HG02763 (cell line): ENCODE data around the gene ODAD3.
"Not testable (repeated sequence)": the region's sequence is repeated elsewhere in the genome, so short reads cannot be mapped to it uniquely, and the experiment has no call there.

ENCODE experiments used
- ATAC-seq: cut with Tn5 transposase; IDR thresholded peaks from one replicate; pipeline ENCODE4 v1.9.1; 2021; ENCODE audit warnings: mild to moderate bottlenecking, moderate library complexity; ENCODE audit not compliant: unreplicated experiment

Gene ODAD3

GRCh38 chr19:11445141-11445540, 10.2 kb upstream of the ODAD3 start:
- ATAC-seq: no peak

GRCh38 chr19:11444059-11444458, 9.1 kb upstream of the ODAD3 start:
- no peak for ATAC-seq

DNA sequence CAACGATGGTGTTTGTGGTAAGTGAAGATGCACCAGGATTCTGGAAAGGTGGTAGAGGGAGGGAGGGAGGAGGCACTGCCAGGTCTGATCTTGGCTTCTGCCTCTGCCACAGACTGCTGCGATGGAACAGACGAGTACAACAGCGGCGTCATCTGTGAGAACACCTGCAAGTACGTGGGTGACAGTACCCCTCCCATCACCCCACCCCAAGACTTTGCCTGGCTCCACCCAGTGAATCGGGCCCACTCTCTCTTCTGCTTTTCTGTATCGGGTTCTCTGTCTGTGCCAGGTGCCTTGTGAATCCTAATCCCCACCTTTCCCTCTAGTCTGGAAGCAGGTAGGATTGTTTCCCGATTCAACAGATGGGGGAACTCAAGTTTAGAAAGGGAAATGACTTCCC, 3.0 kb upstream of the ODAD3 start:
- no peak for ATAC-seq

DNA sequence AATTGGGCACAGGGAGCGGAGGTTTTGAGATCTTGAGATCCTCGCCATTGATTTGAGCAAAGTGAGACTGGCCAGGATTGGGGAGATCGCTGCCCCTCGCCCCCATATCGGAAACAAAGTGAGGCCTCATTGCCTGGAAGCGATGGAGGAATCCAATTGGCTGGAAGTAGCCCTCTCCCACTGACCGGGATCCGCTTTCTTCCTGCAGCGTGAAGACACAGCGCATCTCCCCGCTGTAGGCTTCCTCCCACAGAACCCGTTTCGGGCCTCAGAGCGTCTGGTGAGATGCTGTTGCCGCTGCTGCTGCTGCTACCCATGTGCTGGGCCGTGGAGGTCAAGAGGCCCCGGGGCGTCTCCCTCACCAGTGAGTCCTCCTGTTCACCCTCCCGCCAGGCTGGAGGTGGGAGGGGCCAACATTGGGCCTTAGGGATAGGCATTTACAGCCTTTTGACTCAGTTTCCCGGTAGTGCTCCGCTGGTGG, 952 bp upstream of the ODAD3 start:
- ATAC-seq: no peak

DNA sequence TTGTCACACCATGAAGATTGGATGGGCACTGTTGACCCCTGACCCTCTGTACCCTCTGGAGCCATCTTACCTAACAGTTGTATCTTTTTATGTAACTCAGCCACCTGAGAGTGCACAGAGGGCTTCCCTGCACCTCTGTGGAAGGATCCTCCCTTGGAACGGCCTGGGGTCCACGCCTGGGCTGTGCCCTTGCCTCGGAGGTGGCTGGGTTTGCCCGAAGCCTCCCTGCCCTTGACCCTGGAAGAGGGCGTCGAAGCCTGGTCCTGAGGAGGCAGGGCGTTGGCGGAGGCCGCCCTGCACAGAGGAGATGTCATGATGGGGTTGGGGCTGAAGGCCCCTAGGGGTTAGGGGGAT, 241 bp downstream of the ODAD3 start:
- peak; percentile 7 for ATAC-seq

GRCh38 chr19:11433526-11433925, 1.4 kb downstream of the ODAD3 start:
- not testable (repeated sequence) for ATAC-seq

DNA sequence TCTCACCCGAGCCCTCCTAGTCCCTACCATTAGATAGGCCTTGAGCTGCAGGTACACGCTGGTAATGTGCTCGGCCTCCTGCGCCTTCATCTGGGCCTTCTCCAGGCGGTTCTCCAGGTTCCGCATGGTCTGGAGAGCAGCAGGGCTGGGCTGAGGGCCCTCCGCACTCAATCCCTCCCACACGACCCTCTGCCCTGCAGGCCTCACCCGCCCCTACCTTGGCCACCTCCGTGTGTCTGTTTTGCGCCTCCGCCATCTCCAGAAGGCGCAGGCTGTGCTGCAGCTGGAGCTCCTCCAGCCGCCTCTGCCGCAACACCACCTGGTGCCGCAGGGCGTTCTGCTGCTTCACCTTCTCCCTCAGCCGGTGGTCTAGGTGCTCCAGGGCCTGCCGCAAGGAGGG, 8.3 kb downstream of the ODAD3 start:
- no peak for ATAC-seq

DNA sequence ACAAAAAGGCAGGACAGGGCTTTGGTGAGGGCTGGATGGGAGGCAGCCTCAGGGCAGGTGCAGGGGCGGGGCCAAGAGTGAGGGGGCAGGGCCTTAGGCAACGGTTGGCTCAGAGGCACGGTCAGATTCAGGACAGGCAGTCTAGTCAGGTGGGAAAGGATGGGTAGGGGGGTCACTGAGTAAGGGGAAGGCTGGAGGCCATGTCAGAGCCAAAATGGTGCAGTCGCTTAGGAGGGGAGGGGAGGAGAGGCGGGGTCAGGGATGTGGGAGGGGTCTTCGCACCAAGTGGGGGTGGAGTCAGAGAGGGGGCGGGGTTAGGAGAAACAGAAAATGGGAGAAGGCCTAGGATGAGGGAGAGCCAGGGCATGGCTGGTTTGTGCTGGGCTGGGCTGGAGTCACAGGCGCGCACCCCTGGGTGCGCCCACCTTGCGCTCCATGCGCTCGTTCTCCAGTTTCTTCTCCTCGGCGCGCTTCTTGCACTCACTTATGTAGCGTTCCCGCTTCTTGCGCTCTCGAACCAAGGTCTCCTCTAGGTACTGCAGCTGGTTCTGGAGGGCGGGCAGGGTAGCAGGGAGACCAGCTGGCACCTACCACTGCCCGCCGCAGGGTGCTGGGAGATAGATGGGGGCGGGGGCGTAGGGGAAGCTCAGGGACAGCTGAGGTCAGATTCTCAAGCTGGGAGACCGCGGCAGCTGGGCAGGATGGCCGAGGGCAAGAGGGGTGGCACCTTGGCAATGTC, 9.0 kb downstream of the ODAD3 start:
- ATAC-seq: no peak

GRCh38 chr19:11423791-11424181, 11.1 kb downstream of the ODAD3 start:
- no peak for ATAC-seq

- ATAC-seq: no peak
Measured at GRCh38 chr19:11423164-11423790, 11.6 kb downstream of the ODAD3 start.

- ATAC-seq: peak; percentile 60
Measured at GRCh38 chr19:11422163-11423065, 12.5 kb downstream of the ODAD3 start.

DNA sequence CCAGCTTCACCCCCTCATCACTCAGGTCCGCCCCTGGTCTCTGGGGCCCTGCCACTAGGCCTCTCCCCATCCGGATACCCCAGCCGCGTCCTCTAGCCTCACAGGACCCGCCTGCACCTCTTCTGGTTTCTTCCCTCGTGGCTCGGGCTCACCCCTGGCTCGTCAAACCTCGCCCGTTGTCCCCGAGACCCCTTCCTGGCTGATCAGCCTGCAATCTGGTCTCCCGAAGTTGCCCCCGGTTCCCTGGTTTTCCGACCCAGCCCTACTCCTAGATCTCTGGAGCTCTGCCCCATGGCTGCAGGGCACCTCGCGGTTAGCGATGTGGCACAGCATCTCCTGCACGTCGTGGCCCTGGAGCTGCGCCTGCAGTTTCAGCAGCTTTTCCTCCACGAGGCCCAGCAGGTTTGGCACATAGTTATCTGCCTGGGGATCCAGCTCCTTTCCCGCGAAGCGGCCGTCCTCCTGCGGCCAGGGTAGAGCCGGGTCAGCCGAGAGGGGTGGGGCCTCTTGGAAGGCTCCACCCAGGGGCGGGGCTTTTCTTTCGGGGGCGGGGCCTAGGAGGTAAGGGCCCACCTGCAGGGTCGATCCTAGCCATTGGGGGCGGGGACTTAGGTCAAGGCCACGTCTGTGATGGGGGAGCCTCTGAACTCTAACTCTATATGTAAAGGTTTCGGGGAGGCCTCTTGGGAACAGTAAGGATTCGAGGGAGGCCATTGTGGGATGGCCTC, 13.4 kb downstream of the ODAD3 start:
- ATAC-seq: peak; percentile 21

DNA sequence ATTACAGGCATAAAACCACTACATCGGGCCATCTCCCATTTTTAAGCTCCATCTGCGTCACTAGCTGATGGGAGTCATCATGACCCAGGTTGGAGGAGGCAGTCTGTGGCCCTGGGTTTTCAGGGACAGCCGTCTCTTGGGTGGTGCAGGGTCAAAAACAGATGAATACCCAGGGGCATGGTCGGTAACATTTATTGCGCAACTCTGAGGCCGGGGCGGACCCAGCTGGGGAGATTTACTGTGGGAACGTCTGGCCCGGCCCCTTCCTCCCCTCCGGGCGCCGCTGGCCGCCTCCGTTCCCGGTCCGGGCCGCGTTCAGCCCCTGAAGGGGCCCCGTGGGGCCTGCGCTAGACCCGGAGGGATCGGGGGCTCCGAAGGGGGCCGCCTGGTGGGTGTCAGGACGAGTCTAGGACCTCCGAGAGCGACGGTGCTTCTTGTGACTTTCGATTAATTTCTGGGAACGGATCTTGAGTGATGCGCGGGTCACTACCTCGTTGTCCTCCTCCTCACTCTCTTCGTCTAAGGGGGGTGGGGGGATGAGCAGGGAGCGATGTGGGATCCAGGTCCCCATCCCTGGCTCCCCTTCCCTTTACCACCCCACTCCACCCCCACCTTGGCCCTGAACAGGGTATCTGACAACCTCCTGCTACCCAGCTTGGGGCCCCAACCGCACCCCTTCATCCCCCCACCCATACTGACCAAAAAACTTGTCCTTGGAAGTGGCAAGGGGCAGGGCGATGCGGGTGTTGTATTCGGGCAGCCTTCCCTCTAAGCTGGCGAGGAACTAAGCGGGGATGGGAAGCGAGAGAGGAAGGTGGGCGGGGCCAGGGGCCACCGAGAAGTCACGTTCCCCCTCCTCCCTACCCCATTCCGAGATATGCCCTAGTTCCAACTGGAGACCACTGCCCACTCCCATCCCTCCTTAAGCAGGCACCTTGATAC, 14.2 kb downstream of the ODAD3 start:
- no peak for ATAC-seq

GRCh38 chr19:11418549-11419506, 16.1 kb downstream of the ODAD3 start, which contains the start of gene RGL3:
TSS of gene RGL3 (minus strand) at chr19:11419314. CDS start at chr19:11419278, 36 bp downstream.
- no peak for ATAC-seq

DNA sequence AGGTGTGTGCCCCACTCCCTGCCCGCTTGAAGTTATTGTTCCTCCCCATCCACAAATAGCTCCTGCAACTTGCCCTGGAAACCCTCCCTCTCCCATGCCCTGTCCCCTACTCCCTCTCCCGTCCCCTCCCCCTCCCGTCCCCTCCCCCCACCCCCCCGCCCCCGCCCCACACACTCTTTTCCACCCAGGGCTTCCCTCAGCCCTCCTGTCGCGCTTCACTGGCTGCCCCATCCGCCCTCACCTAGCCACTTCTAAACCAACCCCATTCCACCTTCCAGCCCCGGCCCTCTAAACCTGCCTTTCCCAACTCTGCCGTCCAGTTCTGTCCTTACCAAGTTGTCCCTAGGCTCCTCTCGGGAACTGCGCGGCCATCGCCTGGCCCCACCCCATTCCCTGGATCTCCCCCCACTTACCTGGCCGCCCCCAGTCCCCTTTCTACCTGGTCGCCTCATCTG, 16.8 kb downstream of the ODAD3 start:
- ATAC-seq: no peak

DNA sequence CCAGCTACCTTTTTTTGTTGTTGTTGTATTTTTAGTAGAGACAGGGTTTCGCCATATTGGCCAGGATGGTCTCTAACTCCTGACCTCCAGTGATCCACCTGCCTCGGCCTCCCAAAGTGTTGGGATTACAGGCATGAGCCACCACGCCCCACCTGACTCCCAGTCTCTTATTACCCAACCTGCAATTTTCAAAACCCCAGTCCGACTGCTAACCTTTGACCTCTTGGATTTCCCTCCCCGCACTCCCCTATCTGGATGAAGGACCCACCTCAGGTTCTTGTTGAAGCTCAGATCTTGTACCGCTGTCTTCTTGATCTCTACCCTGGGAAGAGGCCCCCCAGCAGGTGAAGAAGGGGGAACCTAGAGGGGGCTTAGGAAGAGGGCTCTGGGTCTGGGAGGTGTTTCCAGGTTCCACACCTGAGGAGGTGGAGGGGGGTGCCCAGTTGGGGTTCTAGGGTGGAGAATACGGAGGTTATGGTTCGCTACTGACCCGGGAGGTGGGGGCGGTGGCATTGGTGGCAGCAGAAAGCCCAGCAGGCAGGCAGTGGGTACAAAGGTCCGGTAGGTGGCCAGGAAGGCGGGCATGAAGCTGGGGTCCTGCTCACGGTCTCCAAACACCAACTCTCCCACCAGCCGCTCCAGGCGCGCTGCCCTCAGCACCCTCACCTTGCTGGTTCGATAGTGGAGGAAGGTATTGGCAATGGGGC, 18.4 kb downstream of the ODAD3 start:
- ATAC-seq: no peak

- no peak for ATAC-seq
Measured at GRCh38 chr19:11414544-11414943, 20.4 kb downstream of the ODAD3 start.

DNA sequence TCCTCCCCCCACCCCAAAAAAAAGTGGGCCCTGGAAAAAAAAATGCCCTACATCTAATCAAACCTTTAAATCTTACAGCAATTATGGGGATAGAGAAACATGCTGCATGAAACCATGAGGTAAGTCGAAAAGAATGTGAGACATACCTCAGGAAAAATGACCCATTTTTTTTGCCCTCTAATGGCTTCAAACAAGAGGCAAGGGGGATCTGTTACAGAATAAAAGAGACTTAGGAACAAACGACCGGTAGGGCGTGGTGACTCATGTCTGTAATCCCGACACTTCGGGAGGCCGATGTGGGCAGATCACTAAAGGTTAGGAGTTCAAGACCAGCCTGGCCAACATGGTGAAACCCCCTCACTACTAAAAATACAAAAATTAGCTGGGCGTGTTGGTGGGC, 24.2 kb downstream of the ODAD3 start:
- ATAC-seq: no peak
